KBM-7 (cell line): ENCODE measurements around the gene LMOD1.
"Not testable (repeated sequence)": the region's sequence is repeated elsewhere in the genome, so short reads cannot be mapped to it uniquely, and the experiment has no call there.

Source experiments
- DNase-seq: peaks from one replicate; pipeline ENCODE4 v3.0.0-alpha.2; 2015
- in situ Hi-C: fragments of 300-500 bp; cut with MboI; formaldehyde crosslinking; loops from 2 replicates; pipeline ENCODE4 v1.14.3; 2020; ENCODE audit warnings: low sequenced_read_pairs, low pct_unique_long_range_greater_than_20kb, mixed read lengths

LMOD1 gene

DNA sequence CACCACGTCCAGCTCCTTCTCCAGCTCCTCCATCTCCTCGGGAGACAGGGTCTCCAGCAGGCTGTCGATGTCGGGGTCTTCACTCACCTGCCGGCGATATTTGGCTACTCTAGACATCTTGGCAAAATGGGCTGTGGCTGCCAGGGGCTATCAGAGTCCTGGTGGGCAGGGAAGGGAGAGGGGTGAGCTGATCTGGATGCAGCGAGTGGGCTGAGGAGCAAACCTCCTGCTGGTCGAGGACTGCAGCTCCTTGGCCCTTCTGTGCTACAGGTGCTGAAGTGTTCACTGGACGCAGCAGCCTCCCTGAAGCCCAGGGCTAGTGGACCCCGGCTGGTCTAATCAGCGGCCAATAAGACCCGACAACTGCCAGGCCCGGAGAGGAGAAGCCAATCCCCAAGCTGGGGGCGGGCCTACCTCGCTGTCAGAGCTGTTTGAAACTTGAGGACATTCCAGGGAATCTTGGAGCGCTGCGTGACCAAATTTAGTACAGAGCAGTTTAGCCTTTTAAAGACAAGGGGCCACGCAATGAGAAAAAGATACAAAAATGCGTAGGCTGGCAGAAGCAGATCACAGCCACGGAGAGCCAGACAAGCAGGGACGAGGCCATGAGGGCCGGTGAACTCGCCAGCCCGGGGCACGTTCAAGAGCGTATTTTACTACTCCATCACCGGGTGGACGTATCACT, at the start of gene LMOD1:
TSS of gene LMOD1 (minus strand) at position 325 of the 685 bp plus-strand sequence. CDS start at position 117, 208 bp downstream.
- peak; percentile 28 for DNase-seq
- in situ Hi-C loops, result no loop called here

DNA sequence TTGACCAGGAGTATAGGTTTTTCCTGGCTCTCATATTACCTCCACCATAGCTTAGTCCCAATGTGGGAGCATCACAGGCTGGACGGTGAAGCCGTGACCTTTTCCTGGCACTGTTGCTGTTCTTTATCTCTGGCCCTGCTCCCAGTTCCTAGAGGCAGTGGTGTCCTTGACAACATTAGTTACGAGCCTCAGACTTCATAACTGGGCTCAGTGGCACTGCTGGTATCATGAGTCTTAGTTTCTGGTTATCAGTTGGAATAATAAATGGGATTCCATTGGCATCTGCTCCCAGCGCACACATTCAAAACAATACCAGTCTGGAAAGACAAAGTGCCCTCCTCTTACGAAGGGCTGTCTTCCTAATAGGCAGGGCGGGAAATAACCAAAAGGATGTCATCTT, 44.1 kb upstream of the LMOD1 start:
- in situ Hi-C loops, result no loop called here
- DNase-seq, result no peak

- no peak for DNase-seq
- in situ Hi-C loops, result no loop called here
These were observed 43.2 kb upstream of the LMOD1 start for GRCh38 chr1:201989354-201990128.

DNA sequence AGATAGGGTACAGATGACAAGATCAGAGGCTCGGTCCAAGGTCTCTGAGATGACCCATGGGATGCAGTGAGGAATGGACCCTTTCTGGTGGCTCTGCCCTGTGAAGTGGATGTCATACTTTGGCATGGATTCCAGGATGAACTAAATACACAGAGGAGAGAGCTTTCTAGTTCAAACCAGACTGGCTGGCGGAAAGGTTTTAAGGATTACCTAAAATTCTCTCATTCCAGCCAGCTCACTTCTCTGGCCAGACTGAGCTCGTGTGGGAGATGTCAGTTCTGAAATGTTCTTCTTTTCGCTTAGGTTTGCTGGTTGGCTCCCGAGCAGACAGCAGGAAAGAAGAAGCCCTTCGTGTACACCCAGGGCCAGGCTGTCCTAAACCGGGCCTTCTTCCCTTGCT, 42.3 kb upstream of the LMOD1 start:
- in situ Hi-C loops, result no loop called here
- no peak for DNase-seq

- DNase-seq, result no peak
- in situ Hi-C loops, result no loop called here
These were observed 39.0 kb upstream of the LMOD1 start for GRCh38 chr1:201985355-201985754.

- no peak for DNase-seq
- in situ Hi-C loops, result no loop called here
These were observed 38.1 kb upstream of the LMOD1 start for GRCh38 chr1:201984446-201984845.

DNA sequence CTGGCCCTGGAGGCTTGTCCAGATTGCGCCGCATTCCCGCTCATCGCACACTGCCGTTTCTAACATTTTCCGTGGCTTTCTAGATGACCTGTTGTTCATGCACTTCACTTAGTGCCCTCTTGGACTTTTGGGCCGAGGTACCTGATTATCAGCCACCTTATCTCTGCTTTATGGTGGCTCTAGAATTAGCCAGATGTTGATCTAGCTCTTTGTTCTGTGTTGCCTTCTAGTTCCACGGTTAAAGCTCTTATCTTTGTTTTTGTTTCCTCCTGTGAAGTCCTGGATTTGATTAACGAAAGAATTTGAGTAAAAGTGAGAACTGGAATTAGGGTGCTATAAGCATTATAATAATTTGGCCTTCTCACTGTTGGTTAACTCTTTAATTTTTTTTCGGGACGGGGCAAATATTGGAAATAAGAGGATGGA, 37.0 kb upstream of the LMOD1 start:
- in situ Hi-C loops, result no loop called here
- no peak for DNase-seq

DNA sequence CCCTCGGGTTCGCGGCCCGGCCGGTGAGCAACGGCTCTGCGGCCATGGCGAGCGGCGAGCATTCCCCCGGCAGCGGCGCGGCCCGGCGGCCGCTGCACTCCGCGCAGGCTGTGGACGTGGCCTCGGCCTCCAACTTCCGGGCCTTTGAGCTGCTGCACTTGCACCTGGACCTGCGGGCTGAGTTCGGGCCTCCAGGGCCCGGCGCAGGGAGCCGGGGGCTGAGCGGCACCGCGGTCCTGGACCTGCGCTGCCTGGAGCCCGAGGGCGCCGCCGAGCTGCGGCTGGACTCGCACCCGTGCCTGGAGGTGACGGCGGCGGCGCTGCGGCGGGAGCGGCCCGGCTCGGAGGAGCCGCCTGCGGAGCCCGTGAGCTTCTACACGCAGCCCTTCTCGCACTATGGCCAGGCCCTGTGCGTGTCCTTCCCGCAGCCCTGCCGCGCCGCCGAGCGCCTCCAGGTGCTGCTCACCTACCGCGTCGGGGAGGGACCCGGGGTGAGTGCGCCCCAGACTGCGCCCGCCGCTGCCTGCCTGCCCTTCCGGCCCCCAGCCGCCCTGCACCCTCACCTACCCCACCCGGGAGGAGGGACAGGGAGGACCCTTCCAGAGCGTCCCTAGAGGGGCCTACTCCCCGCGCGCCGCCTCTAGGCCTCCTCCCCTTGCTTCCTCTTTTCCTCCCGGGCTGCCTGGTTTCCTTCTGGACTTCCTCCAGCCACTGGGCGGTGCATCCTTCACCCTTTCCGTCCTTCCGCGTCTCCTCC, 36.5 kb upstream of the LMOD1 start, which contains the start of gene RNPEP:
TSS of gene RNPEP (plus strand) at position 26 of the 757 bp plus-strand sequence. CDS start at position 45, 19 bp downstream.
- DNase-seq, result peak; percentile 81
- in situ Hi-C loops, result no loop called here

GRCh38 chr1:201982082-201982622, 35.8 kb upstream of the LMOD1 start:
- DNase-seq, result peak; percentile 53
- in situ Hi-C loops, result no loop called here

GRCh38 chr1:201970334-201971159, 24.2 kb upstream of the LMOD1 start:
- no peak for DNase-seq
- in situ Hi-C loops, result no loop called here

DNA sequence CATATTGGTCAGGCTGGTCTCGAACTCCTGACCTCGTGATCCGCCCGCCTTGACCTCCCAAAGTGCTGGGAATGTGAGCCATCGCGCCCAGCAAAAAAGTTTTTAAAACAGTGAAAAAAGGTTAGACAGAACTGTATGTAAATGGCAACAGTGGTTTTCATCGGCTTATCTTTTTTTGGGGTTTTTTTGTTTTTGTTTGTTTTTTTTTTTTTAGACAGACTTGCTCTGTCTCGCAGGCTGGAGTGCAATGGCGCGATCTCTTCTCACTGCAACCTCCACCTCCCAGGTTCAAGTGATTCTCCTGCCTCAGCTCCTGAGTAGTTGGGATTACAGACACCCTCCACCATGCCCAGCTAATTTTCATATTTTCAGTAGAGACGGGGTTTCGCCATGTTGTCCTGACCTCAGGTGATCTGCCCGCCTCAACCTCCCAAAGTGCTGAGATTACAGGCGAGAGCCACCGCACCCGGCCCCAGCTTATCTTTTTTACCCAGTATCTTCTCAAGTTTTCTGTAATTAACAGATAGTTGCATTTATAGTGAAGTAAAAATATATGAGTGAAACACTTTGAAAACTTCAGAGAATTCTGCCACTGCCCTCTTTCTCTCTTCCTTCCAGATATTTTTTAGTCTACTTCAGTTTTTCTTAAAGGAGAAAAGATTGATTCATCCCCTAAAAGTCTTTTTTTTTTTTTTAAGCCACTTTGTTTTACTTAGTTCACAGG, 22.0 kb upstream of the LMOD1 start:
- in situ Hi-C loops, result no loop called here
- DNase-seq, result no peak

DNA sequence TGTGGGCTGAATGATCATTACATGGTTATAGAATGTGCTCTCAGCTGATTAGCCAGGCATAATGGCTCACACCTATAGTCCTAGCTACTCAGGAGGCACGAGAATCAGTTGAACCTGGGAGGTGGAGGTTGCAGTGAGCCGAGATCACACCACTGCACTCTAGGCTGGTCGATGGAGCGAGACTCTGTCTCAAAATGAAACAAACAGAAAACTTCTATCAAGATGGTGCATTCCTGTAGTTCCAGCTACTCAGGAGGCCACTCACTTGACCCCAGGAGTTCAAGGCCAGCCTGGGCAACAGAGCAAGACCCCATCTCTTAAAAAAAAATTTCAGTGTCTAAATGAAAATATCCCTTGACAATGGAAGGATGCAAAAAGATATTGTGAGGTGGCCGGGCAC, 19.8 kb upstream of the LMOD1 start:
- in situ Hi-C loops, result no loop called here
- no peak for DNase-seq

GRCh38 chr1:201964261-201964660, 17.9 kb upstream of the LMOD1 start:
- in situ Hi-C loops, result no loop called here
- no peak for DNase-seq

DNA sequence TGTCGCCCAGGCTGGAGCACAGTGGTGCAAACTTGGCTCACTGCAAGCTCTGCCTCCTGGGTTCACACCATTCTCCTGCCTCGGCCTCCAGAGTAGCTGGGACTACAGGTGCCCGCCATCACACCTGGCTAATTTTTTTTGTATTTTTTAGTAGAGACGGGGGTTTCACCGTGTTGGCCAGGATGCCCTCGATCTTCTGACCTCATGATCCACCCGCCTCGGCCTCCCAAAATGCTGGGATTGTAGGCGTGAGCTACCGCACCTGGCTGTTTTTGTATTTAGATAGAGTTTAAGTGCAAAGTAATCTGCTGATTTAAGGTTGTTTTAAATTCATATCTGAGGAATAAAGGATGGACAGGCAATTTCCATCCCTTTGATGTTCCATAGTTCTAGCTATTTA, 16.0 kb upstream of the LMOD1 start:
- DNase-seq, in situ Hi-C loops: not testable (repeated sequence)

- DNase-seq, result no peak
- in situ Hi-C loops, result loop anchor here (10.0 kb wide), 1 partner anchor 54 kb away; no protein-coding TSS in a partner anchor
These were observed 12.0 kb upstream of the LMOD1 start for GRCh38 chr1:201958348-201958747.

GRCh38 chr1:201955729-201956143, 9.4 kb upstream of the LMOD1 start:
- no peak for DNase-seq
- in situ Hi-C loops, result loop anchor here (10.0 kb wide), 1 partner anchor 51 kb away; no protein-coding TSS in a partner anchor

- in situ Hi-C loops, result loop anchor here (10.0 kb wide), 1 partner anchor 50 kb away; no protein-coding TSS in a partner anchor
- peak; percentile 96 for DNase-seq
These were observed 8.8 kb upstream of the LMOD1 start, which contains the start of gene TIMM17A for GRCh38 chr1:201955009-201955728. TSS of gene TIMM17A (plus strand) at chr1:201955503. CDS start at chr1:201955527, 24 bp downstream.
